Aortic smooth muscle cell (primary cell): ENCODE results near the gene LMBR1. TPM values are rescaled to one million over a fixed set of nuclear protein-coding genes. Genes with fewer than 3 reads are reported as not detected.

ENCODE experiments used
- total RNA-seq: library from RNA; depleted of rRNA; stranded (reverse); fragments of >200 nt; gene quantifications from 2 replicates; pipeline ENCODE4 v1.2.3, GENCODE V29; 2014

The LMBR1 gene, protein sequence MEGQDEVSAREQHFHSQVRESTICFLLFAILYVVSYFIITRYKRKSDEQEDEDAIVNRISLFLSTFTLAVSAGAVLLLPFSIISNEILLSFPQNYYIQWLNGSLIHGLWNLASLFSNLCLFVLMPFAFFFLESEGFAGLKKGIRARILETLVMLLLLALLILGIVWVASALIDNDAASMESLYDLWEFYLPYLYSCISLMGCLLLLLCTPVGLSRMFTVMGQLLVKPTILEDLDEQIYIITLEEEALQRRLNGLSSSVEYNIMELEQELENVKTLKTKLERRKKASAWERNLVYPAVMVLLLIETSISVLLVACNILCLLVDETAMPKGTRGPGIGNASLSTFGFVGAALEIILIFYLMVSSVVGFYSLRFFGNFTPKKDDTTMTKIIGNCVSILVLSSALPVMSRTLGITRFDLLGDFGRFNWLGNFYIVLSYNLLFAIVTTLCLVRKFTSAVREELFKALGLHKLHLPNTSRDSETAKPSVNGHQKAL
- total RNA-seq: 31.8 and 44.4 TPM in 2 replicates

DNA sequence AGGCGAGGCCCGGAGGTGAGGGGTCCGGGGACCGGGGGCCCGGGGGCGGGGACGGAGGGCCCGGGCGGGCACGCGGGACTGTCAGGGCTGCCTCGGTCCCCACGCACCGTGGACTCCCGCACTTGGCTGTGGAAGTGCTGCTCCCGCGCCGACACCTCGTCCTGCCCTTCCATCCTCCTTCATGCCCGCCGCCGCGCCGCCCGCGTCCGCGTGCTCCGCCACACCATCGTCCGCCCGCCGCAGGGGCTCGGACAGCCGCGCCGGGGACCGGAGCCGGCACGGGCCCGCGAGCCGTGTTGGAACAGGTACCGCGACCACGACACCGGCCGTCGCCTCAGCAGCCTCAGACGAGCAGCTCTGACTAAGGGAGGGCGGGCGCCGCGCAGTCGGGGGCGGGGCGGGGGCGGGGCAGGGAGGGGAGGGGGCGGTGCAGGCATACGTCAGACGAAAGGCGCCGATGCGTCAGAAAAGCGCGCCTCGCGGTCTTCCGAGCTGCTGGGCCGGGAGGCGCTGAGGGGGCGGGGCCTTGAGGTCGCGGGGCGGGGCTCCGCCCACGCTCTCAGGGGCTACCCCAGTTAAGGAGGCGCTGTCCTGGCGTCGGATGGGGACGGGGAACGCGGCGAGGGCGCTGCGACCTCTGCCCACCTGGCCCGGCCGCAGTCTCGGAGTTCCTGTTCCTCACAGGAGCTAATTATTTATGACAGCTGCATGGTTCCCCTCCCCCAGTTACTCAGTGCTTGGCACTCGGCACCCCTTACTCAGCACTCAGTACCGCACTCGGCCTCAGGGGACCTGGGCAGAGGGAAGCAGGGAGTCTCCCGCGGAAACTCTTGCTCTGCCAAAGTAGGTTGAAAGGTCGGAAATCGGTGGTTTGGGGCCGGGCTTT is at the start of gene LMBR1:
LMBR1 (minus strand) TSS at position 363 of the 886 bp plus-strand sequence; CDS start at position 173, 190 bp downstream.

DNA sequence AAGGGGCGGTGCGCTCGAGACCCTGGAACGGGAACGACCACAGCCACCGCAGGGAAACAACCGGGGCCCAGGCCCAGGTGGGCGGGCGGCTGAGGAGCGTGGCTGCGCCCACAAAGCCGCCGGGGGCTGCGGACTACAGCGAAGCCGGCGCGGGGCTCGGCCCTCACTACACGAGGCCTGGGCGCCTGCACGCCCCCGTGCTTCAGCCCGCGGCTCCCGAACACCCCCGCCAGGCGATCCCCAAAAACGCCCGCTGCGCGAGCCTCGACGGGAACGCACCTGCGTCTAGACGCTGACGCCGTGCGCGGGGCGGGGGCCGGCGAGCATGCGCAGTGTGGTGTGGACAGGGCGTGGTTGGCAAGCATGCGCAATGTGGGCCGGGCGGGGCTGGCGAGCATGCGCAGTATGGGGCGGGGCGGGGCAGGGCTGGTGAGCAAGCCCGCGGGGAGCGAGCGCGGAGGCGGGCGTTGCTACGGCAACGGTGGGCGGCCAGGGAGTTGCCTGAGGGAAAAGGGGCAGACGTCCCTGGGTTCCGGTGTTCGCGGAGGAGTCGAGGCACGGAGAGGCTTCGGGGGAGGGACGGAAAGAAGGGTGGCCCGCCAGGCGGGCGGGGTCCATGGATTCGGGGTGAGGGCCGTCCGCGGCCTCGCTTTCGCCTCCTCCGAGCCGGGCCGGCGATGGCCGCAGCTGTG is 252.6 kb downstream of the LMBR1 start, which contains the start of gene RNF32:
RNF32 (plus strand) TSS at position 518 of the 692 bp plus-strand sequence. CDS start 3,104 bp downstream, outside the sequence.

Other genes starting within 250 kb of the LMBR1 start
- gene NOM1, start 56.5 kb upstream of the LMBR1 start, total RNA-seq: 11.9 and 12.9 TPM in 2 replicates
- not detected in 2 replicates for gene MNX1, start 117.5 kb upstream of the LMBR1 start, total RNA-seq
- gene UBE3C, start 245.7 kb upstream of the LMBR1 start, total RNA-seq: 74.0 and 82.6 TPM in 2 replicates